HepG2 (cell line): Measurements from ENCODE around the gene PRKAR1B. TPM values are rescaled to one million over a fixed set of nuclear protein-coding genes. Genes with fewer than 3 reads are reported as not detected.

Experiments
- AGO2 ChIP-seq: fragments of 200-400 bp; formaldehyde crosslinking; optimal IDR thresholded peaks from 2 replicates; pipeline ENCODE3; 2017; ENCODE audit warnings: mild to moderate bottlenecking, low read depth, low read length, moderate library complexity
- HOXA3 ChIP-seq: sonication (generic); formaldehyde crosslinking; IDR thresholded peaks from 2 replicates; pipeline ENCODE4 v1.5.0; 2020; ENCODE audit warnings: missing genetic modification reagents
- JUNB ChIP-seq: sonication (generic); formaldehyde crosslinking; IDR thresholded peaks from 2 replicates; pipeline ENCODE4 v1.8.0; 2022; ENCODE audit warnings: missing genetic modification reagents, mild to moderate bottlenecking, borderline replicate concordance
- STAG1 ChIP-seq: sonication (generic); formaldehyde crosslinking; IDR thresholded peaks from 2 replicates; pipeline ENCODE4 v1.4.0; 2020; ENCODE audit warnings: missing genetic modification reagents
- ZHX1 ChIP-seq: sonication (generic); formaldehyde crosslinking; IDR thresholded peaks from 2 replicates; pipeline ENCODE4 v1.8.1; 2022; ENCODE audit warnings: low read depth, mild to moderate bottlenecking, missing genetic modification reagents
- ZNF180 ChIP-seq: sonication (generic); formaldehyde crosslinking; IDR thresholded peaks from 2 replicates; pipeline ENCODE4 v1.4.0; 2020; ENCODE audit warnings: low read depth, missing genetic modification reagents, borderline replicate concordance
- ZNF460 ChIP-seq: sonication (generic); formaldehyde crosslinking; IDR thresholded peaks from 2 replicates; pipeline ENCODE4 v1.5.1; 2020; ENCODE audit warnings: missing genetic modification reagents, mild to moderate bottlenecking, borderline replicate concordance
- polyA plus RNA-seq, 8 experiments: library from polyadenylated mRNA; depleted of rRNA in 3 of 8; stranded (reverse) in 7 of 8; unstranded in 1 of 8; fragments of >200 nt; fragmentation: Illumina TruSeq in 4 of 8; extraction: Trizol in 4 of 8; gene quantifications; 2 replicates each; pipeline versions ENCODE4 v1.2.1 to v1.2.3, GENCODE V29; 2011 to 2016; ENCODE audit warnings: low read depth in 4 of 8, missing spikeins in 1 of 8, mixed read lengths in 1 of 8; ENCODE audit not compliant: insufficient read depth in 1 of 8
- total RNA-seq, 5 experiments: library from RNA; depleted of rRNA; stranded (reverse); fragments of >200 nt; fragmentation: Illumina TruSeq; extraction: Trizol; gene quantifications; 2 replicates each; pipeline ENCODE4 v1.2.3, GENCODE V29; 2016; ENCODE audit warnings: low read depth in 1 of 5
- TF ChIP-seq, protein P1 (sequence below): sonication (generic); formaldehyde crosslinking; IDR thresholded peaks from 2 replicates; pipeline ENCODE4 v1.5.1; 2020; ENCODE audit warnings: mild to moderate bottlenecking, missing genetic modification reagents, moderate library complexity

The PRKAR1B gene
- total and polyA plus RNA-seq, 2 of the 13 experiments (the other 11 are each of a cell fraction or from before 2014, with no cell fraction given), result 7.9 to 28.2 TPM

DNA sequence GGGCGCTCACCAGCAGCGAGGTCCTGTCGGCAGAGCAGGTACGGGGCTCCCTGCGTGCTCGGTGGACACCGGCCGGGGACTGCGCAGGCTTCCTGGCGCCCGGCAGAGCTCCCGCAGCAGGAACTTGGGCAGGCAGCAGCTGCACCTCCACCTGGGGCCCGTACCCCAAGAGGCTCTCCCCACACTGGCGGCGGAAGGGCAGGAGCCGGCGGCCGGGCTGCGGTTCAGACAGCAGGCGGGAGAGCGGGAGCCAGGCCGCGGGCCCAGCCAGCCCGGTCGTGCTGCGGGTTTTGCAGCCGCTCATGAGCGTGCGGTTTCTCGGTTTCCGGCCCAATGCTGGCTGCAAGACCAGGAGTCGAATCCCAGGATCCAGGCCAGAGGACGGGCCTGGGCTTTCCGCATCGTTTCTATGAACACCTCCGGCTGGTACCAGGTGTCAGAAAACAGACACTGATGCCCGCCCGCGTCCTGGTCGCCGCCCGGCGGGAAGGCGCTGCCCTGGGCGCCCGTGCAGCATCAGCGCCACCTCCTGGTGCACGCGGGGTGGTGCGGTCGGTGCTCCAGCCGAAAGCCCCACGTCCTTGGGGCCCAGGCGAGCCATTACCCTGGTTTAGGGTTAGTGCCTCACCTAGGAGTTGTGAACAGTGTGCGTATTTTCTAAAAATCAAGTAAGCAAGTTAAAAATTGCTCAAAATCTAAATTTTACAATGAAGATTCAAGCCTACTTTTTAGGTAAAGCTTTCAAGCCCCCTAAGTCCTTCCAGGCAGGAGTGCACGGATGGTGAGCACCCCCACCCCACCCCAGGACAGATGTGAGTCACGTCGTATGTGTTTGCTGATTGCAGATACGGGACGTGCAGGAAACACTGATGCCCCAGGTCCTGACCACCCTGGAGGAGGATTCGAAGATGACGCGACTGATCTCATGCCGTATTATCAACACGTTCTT lies 47.4 kb upstream of the PRKAR1B start (continued):
- TF ChIP-seq ZHX1 (CRISPR knock-in tag) (0 out of 2 replicates have a peak, but pooled peaks have one; percentile 46), STAG1 (CRISPR knock-in tag) (peak; percentile 89), JUNB (CRISPR knock-in tag) (no peak), HOXA3 (CRISPR knock-in tag) (peak; percentile 85), AGO2 (peak; percentile 68), ZNF460 (CRISPR knock-in tag) (no peak), ZNF180 (CRISPR knock-in tag) (no peak)
- TF ChIP-seq, protein P1, sequence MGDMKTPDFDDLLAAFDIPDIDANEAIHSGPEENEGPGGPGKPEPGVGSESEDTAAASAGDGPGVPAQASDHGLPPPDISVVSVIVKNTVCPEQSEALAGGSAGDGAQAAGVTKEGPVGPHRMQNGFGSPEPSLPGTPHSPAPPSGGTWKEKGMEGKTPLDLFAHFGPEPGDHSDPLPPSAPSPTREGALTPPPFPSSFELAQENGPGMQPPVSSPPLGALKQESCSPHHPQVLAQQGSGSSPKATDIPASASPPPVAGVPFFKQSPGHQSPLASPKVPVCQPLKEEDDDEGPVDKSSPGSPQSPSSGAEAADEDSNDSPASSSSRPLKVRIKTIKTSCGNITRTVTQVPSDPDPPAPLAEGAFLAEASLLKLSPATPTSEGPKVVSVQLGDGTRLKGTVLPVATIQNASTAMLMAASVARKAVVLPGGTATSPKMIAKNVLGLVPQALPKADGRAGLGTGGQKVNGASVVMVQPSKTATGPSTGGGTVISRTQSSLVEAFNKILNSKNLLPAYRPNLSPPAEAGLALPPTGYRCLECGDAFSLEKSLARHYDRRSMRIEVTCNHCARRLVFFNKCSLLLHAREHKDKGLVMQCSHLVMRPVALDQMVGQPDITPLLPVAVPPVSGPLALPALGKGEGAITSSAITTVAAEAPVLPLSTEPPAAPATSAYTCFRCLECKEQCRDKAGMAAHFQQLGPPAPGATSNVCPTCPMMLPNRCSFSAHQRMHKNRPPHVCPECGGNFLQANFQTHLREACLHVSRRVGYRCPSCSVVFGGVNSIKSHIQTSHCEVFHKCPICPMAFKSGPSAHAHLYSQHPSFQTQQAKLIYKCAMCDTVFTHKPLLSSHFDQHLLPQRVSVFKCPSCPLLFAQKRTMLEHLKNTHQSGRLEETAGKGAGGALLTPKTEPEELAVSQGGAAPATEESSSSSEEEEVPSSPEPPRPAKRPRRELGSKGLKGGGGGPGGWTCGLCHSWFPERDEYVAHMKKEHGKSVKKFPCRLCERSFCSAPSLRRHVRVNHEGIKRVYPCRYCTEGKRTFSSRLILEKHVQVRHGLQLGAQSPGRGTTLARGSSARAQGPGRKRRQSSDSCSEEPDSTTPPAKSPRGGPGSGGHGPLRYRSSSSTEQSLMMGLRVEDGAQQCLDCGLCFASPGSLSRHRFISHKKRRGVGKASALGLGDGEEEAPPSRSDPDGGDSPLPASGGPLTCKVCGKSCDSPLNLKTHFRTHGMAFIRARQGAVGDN (CRISPR knock-in tag), result peak; percentile 30; the same call in 1 of the 2 replicates
